Cardiac septum (tissue), 1 donor: Measurements from ENCODE around the gene C2orf76. TPM values are rescaled to one million over a fixed set of nuclear protein-coding genes. Genes with fewer than 3 reads are reported as not detected.

Source experiments
- DNase-seq: peaks from one replicate; pipeline ENCODE4 v3.0.0-alpha.2; 2020; ENCODE audit warnings: low spot score
- intact Hi-C: fragments of 100-400 bp; cut with DNase I; formaldehyde crosslinking; loops from one replicate; pipeline ENCODE4 v1.14.0; 2022
- total RNA-seq: library from RNA; stranded (reverse); fragmentation: NEBNext Ultra II Directional; extraction: Animal tissue kit (Norgen Biotek cat#: 25700); gene quantifications from one replicate; pipeline ENCODE4 v1.2.1, GENCODE V29; 2021
- donor health status: DM: no; HTN: no; CAD: no.

The C2orf76 gene
- total RNA-seq, 1 donor from 2014 or later, result 11.7 TPM

DNA sequence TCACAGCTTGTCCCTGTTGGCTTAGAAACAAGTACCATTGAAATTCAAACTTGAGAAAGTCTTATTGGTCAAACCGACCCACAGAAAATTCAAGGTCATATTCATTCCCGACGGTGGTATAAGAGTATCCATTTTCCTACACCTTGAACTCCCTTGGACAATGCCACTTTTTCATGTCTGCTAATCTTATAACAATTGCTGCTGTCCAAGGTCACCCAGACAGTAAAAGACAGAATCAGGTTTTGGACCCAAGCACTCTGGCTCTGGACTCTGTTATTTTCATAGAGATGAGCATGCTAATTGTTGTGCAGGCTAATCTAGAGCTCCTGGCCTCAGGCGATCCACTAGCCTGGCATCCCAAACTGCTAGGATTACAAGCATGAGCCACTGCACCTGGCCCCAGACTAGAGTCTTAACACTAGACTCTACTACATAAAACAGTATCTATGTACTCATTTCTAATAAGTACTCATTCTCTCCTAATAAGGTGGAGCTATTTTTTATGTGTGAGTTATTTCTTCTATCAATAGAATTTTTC, 57.8 kb downstream of the C2orf76 start:
- no peak for DNase-seq
- intact Hi-C loops, result loop anchor here (5.0 kb wide), 2 partner anchors 38 to 178 kb away; no protein-coding TSS in a partner anchor

DNA sequence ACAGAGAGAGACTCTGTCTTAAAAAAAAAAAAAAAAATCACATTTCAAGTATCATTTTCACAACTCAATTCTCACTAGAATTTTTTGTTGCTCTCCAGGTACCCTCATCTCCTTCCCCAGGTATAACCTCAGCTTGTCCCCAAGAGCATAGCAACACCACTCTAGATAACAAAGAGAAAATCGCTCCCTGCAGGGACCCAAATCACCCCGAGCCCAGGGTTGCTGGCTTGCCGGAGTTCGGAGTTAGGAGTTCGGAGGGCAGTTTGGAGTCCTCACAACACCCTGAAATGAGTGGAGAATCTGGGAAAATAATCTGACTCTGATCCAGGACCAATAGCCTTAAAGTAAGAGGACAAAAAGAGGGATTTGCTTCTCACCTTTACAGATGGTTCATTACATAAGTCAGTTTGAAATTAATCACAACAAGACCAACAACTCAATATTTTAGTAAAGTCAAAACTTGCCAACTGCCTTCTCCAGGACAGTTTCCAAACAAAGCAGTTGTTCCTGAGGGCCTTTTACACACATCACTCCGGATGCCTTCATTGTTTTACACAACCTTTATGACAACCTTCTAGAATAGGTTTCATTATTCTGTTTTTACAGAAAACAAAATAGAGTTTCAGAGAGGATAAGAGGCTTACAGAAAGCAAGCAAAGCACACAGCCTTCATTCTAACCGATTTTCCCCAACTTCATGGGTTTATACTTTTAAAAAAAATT, 59.1 kb downstream of the C2orf76 start:
- intact Hi-C loops, result loop anchor here (5.0 kb wide), 2 partner anchors 40 to 180 kb away; no protein-coding TSS in a partner anchor
- no peak for DNase-seq

- intact Hi-C loops, result loop anchor here (5.0 kb wide), 2 partner anchors 41 to 181 kb away; no protein-coding TSS in a partner anchor
- DNase-seq, result no peak
Observed at GRCh38 chr2:119306196-119306590, 60.4 kb downstream of the C2orf76 start.

DNA sequence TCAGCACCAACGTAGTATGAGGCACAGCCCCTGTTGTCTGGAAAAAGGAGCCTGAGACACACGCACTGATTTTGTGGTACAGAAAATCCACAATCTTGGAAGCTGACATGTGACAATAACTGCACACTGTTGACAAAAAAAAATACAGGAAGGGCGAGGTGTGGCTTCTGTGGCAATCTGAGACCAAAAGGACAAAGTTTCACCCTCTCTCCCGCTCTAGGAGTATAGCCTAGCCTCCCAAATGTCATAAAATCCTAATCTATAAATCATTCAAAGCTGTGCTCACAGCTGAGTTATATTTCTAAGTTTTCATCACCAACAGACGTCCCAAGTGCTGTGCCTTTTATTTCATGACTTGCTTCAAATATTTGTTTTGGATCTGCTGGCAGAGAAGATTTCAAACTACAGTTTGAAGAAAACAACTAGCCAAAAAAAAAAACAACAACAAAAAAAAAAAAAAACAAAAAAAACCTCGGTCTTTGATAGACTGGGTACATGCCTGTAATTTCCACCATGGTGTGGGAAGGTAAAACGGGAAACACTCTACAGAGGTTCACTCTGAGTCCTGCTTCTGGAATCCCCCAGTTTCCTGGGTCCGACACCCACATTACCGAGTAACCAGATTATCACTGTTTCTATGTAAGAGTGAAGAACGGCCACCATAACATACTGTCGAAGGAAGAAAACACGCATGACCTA, 61.0 kb downstream of the C2orf76 start:
- DNase-seq, result no peak
- intact Hi-C loops, result loop anchor here (5.0 kb wide), 2 partner anchors 42 to 182 kb away; no protein-coding TSS in a partner anchor

- DNase-seq, result no peak
- intact Hi-C loops, result loop anchor here (5.0 kb wide), 2 partner anchors 42 to 182 kb away; no protein-coding TSS in a partner anchor
Observed at GRCh38 chr2:119304847-119305246, 61.8 kb downstream of the C2orf76 start.

DNA sequence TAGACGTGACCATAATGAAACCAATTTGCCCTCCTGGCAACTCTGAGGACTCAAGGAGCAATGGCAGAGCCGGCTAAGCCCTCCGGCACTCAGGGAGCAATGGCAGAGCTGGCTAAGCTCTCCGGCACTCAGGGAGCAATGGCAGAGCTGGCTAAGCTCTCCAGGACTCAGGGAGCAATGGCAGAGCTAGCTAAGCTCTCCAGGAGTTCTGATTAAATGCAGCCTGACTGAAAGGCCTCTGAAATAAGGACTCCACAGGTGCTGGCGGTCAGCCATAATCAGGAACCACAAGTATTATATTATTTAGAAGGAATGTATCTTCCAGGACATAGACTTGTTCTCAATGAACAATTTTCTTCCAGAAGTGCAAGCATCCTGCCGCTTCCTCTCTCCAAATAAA, 65.2 kb downstream of the C2orf76 start:
- intact Hi-C loops, result no loop called here
- DNase-seq, result no peak

- no peak for DNase-seq
- intact Hi-C loops, result no loop called here
Observed at GRCh38 chr2:119295688-119296375, 70.8 kb downstream of the C2orf76 start.

- intact Hi-C loops, result loop anchor here (5.0 kb wide), 3 partner anchors 72 to 412 kb away; partner anchors contain the start of gene STEAP3
- no peak for DNase-seq
Observed at GRCh38 chr2:119294671-119295070, 72.0 kb downstream of the C2orf76 start.

DNA sequence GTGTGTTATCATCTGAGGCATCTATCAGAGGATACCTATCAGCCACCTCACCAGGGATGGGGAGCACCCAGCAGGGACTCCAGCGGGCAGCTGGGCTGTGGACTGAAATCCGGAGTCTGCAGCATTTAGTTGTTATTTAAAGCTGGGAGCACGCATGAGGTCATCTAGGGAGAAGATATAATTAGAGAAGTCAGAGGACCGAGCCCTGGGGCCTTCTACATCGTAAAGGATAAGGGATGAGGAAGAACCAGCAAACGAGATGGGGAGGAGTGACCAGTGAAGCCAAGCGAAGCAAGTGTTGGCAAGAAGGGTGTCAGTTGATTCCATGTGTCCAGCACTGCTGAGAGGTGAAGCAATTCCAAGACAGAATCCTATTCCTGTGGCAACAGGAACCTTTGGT, 72.7 kb downstream of the C2orf76 start:
- no peak for DNase-seq
- intact Hi-C loops, result loop anchor here (5.0 kb wide), 3 partner anchors 72 to 412 kb away; partner anchors contain the start of gene STEAP3

- no peak for DNase-seq
- intact Hi-C loops, result loop anchor here (5.0 kb wide), 3 partner anchors 71 to 411 kb away; partner anchors contain the start of gene STEAP3
Observed at GRCh38 chr2:119293254-119293653, 73.4 kb downstream of the C2orf76 start.

DNA sequence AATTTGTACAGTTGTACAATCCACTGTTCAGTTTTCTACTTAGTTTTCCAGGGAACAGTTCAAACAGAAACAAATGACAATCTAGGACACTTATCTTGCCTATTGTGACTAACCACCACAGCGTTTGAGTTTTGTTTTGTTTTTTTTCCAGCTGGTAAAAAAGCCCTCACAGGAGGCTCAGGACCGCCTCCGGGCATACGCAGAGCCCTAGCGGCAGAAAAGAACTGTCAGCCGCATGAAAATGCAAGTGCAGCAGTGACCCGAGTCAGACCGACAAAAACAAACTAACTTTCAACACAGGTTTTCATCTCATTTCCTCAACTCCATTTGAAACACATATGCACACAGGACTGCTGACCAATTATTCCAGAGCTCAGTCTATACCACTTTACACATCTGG, 74.4 kb downstream of the C2orf76 start:
- intact Hi-C loops, result loop anchor here (5.0 kb wide), 3 partner anchors 70 to 410 kb away; partner anchors contain the start of gene STEAP3
- no peak for DNase-seq

GRCh38 chr2:119291588-119292167, 75.0 kb downstream of the C2orf76 start:
- intact Hi-C loops, result loop anchor here (2.0 to 5.0 kb wide), 4 partner anchors 69 to 409 kb away; partner anchors contain the start of gene STEAP3
- no peak for DNase-seq

- intact Hi-C loops, result loop anchor here (2.0 to 5.0 kb wide), 4 partner anchors 69 to 409 kb away; partner anchors contain the start of gene STEAP3
- DNase-seq, result peak; percentile 90
Observed at GRCh38 chr2:119290859-119291587, 75.6 kb downstream of the C2orf76 start.

GRCh38 chr2:119289642-119290041, 77.0 kb downstream of the C2orf76 start:
- intact Hi-C loops, result loop anchor here (2.0 to 5.0 kb wide), 4 partner anchors 67 to 407 kb away; partner anchors contain the start of gene STEAP3
- no peak for DNase-seq

- DNase-seq, result no peak
- intact Hi-C loops, result no loop called here
Observed at GRCh38 chr2:119289093-119289492, 77.5 kb downstream of the C2orf76 start.

DNA sequence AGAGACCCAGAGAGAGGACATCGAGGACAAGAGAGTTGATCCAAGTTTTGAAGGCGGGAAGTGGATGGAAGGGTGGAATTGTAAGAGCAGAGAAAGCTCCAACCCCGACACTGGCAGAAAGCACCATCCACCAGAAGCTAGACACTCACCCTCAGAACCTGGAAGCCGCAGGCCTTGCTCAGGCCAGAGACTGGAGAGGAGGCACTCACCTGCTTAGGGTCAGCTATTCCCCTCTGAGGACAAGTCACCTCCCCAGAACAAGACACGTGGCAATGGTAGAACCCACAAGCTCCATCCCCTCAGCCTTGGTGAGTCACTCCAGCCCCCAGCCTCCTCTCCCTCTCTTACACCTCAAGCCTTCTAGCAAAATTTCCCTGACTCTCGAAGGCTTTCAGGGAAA, 78.1 kb downstream of the C2orf76 start:
- DNase-seq, result no peak
- intact Hi-C loops, result no loop called here

DNA sequence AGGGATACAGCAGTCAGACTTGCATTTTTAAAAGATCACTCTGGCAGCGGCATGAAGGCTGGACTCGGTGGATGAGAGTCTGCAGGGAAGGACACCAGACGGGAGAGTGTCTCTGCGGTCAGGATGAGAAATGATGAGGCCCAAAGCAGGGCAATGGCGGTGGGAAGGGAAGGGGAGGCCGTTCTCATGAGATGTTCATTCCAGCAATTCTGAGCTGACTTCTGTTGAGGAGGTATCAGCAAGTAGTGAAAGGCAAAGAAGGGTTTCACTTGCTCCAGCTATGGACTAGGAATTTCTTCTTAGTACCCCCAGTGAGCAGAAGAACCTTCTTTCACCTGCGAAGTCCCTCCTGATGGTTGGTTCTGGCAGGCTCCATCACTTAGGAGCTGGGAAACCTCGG, 80.0 kb downstream of the C2orf76 start:
- DNase-seq, result no peak
- intact Hi-C loops, result no loop called here

DNA sequence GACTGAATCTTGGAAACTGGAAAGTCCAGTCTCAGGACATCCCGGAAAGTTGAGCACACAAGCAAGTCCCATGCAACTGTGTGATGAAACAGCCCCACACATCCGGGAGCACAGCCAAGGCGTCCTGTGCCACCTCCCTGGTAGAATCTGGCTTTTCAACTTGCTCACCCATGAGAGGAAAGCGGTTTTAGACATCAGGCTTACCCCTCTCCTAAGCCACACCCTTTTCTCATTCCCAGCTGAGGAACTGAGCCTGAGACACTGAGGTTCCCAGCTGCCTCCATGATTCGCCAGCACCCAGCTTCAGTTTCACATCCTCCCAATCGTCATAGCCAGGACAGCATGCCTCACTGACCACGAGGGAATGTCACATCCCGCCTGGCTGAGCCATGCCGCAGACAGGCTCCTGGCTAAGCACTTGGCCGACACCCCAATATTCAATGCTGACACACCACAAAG, 82.7 kb downstream of the C2orf76 start:
- peak; percentile 80 for DNase-seq
- intact Hi-C loops, result no loop called here
